NCI-H187 (cell line): ENCODE data around the gene SIL1.
"Not testable (repeated sequence)": the region's sequence is repeated elsewhere in the genome, so short reads cannot be mapped to it uniquely, and the experiment has no call there.

ENCODE experiments used
- DNase-seq, 2 experiments: peaks; one replicate each; lab custom pipeline; 2025; lab: John Stamatoyannopoulos, UW

SIL1 gene

DNA sequence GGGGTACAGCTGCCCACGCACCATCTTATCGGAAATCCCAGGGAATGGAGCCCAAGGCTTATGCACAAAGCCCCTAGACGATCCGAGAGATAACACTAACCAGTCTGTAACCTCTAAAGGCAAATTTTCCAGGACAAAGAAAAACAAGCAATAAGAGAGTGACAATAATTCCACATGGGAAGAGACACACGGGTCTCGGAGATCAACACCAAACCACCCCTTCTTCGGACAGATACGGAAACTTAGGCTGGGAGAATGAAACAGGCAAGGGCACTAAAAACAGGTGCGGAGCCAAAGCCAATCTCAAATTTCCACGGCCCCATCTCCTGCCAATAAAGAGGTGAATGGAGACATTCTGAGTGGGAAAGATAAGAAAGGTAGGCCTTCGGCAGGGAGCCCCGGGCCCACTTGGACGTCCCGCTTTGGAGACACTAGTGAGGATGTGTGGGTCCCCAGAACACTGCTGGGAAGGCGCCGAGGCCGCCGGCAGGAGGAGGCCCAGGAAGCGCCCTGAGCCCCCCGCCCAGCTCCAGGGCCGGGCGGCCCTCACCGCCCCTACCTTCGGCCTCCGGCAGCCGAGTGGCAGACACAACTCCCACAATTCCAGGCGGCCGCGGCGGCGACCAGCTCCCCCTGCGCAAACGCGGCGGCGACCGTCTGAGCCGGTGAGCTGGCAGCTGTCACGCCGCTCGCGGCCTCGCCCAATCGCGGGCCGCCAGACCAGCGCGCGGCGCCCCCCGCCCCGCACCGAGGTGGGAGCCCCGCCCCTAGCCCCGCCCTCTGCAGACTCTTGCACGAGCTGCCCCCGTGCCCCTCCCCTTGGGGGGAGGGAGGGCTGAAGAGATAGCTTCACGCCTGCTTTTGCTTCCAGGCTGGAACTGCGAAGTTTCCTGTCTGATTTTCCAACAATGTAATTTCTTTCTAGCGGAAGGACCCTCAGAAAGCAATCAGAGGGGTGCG is at the start of gene SIL1:
SIL1 (minus strand) TSS at position 659 of the 960 bp plus-strand sequence. CDS start 70,525 bp downstream, outside the sequence.
- peak; percentile 88 to 96 for DNase-seq

- no peak for DNase-seq
Observed at GRCh38 chr5:139246394-139246793, 48.2 kb upstream of the SIL1 start.

GRCh38 chr5:139245637-139246339 is 47.6 kb upstream of the SIL1 start:
- DNase-seq = no peak

- no peak for DNase-seq
Observed at GRCh38 chr5:139243425-139243970, 45.3 kb upstream of the SIL1 start.

DNA sequence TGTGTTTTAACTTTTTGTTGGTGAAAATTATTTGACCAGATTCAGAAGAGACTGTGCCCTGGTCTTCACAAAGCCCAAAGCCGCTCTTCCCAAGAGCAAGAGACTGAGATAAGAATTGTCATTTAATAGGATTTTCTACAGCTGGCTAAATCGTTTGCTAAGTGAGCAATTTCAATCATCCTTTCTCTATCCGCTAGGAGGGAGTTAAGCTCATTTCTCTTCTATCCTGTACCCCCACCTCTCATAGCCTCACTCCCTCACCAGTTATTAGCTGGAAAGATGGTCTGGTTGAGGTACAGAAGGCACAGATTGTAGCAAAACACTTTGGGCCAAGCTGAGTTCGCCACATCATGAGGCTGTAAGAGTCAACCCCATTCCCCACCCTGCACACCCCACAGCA is 43.0 kb upstream of the SIL1 start:
- no peak for DNase-seq

DNA sequence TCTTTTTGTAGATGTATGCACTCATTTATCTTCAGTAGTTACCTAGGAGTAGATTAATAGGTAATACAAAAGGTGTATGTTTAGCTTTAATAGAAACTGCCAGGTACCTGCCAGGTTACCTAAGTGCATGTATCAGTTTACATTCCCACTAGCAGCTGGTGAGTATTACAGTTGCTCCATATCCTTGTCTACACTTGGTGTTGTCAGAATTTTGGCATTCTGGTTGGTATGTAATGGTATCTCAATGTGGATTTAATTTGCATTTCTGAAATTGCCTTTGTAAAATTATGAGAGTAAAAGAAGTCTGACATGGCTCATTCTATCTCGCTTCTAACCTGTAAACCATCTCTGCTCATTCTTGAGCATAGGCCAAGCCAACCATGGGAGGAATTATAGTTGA is 38.3 kb upstream of the SIL1 start:
- DNase-seq = no peak

DNA sequence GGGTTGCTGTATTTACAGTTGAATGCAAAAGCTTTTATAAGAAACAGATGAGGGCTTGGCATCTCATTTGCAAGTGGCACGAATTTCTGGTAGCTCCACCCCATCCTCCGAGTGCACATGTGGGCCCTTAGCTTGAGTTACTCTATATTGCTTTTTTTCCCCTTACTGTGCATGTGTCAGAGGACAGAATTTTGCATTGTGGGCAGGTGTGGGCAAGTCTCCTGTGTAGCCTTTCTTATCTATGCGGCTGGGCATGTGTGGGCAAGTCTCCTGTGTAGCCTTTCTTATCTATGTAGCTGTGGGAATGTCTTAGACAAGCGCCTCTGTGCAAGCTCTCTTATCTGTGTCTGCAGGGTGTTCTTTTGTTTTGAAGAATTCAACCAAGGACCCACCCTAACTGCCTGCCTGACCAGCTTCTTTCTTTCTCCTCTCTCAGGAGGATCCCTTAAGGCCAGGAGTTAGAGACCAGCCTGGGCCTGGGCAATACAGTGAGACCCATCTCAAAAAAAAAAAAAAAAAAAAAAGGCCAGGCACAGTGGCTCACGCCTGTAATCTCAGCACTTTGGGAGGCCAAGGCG is 34.1 kb upstream of the SIL1 start:
- peak; percentile 48 to 71 for DNase-seq

GRCh38 chr5:139228201-139228803 is 30.1 kb upstream of the SIL1 start:
- DNase-seq = no peak

- no peak for DNase-seq
Observed at GRCh38 chr5:139226131-139226530, 28.0 kb upstream of the SIL1 start.

DNA sequence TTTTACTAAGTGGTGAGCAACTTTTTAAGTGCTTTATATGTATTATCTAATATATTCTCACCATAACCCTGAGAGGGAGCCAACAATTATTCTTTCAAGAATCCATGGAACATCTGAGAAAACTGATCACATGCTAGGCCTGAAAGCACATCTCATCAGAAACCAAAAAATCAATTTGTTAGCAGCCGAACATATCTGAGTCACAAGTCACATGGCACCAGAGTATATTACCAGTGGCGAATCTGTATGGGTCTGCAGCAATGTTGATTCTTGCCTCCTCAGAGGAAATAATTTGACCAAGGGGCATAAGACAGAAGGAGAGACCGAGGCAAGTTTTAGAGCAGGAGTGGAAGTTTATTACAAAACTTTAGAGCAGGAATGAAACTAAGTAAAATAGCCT is 25.3 kb upstream of the SIL1 start:
- no peak for DNase-seq

GRCh38 chr5:139222346-139222745 is 24.2 kb upstream of the SIL1 start:
- no peak for DNase-seq

GRCh38 chr5:139218038-139218437 is 19.9 kb upstream of the SIL1 start:
- DNase-seq = not testable (repeated sequence)

DNA sequence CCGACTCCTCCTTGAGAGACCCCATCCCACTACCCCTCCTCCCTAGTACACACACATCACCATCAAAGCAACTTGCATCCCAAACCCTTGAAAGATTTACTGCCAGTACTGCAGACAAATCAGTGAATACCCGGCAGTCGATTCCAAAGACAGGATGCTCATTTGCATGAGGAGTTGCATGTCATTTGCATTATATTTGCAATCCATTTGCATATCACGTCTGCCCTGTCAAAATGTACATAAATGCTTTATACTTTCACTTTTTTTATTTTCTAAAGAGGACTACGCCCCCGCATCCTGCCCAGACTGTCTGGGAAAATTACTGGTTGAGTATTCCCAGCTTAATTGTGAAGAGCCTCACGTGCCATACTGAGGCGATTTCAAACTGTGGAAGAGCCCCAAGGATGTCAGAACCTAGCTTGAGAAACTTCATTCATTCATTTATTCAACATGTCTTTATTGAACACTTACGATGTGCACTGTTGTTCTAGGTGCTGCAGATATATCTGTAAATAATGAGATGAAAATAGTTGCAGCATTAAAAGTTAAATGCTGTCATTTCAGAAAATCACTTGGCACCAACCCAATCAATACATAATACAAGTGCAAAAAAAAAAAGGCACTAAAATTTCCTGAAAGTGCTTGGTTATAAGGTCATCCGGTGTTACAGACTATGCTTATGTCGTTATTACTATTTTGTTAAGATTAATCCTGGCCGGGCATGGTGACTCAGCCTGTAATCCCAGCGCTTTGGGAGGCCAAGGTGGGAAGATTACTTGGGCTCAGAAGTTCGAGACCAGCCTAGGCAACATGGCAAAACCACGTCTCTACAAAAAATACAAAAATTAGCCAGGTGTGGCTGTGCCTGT is 17.2 kb upstream of the SIL1 start:
- no peak for DNase-seq

GRCh38 chr5:139214646-139215045 is 16.5 kb upstream of the SIL1 start:
- DNase-seq = no peak

DNA sequence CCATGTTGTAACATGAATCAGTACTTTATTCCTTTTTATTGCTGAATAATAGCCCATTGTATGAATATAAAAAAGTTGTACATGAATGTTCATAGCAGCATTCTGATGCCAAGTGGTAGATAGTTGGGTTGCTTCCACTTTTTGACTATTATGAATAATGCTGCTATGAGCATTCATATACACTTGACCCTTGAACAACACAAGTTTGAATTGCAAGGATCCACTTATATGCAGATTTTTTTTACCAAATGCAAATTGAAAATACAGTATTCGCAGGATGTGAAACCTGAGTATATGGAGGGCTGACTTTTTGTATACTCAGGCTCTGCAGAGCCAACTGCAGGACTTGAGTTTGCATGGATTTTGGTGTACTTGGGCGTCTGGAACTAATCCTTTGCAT is 14.7 kb upstream of the SIL1 start:
- no peak for DNase-seq

DNA sequence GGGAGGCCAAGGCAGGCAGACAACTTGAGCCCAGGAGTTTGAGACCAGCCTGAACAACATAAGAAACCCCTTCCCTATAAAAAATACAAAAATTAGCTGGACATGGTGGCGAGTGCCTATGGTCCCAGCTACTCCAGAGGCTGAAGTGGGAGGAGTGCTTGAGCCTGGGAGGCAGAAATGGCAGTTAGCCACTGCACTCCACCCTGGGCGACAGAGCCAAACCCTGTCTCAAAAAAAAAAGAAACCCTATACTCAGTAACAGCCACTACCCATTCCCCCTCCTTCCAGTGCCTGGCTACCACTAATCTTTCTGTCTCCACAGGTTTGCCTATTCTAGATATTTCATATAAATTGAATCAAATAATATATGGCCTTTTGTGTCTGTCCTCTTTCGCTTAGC is 14.3 kb upstream of the SIL1 start:
- no peak for DNase-seq

GRCh38 chr5:139210585-139210984 is 12.4 kb upstream of the SIL1 start:
- DNase-seq = peak; percentile 37 to 58

DNA sequence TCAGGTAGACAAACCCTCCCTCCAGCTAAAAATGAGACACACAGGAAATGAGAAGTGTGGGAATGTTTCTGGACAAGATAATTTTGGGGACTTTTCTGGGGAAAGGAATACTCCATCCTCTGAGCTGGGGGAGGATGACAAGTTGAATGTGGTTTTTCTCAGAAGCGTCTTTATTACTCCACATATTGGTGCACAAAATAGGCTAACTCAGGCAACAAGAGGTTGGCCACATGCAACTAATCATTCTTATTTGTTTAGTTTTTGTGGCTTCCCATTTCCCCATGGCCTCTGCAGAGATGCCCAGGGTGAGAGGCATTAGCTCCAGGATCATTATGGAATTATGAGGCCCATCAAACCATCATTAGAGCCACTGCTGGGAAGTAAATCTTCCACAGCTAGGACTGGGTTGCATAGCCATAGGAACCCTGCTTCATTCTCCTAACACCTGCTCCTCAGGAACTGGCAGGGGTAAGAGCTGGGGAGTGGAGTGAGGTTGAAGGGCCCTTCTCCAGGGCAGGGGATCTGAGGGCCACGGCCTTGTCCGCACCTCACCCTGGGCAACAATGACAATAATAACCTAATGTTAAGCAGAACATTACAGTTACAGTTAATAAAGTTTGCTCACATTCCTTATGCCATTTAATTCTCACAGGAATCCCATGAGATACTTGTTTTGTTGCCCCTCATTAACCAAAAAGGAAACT is 9.3 kb upstream of the SIL1 start:
- DNase-seq = no peak

GRCh38 chr5:139205586-139205985 is 7.4 kb upstream of the SIL1 start:
- DNase-seq = no peak

DNA sequence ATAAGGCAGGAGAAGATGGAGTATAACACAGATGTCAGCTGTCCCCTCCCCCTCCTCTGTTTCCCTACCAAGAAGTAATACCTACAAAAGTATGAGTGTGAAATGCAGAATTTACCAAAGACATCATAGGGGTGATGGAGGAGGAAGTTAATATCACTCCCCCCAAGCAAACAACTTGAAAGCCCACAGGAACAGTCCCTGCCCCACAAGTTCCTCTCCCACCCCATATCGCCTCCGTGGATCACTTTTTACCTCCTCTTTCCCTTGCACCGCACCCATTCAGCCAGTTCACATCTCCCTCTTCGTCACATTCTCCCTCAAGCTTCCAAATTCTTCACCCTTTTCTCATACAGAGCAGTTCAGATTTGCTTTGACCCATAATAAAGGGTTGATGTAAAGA is 7.0 kb upstream of the SIL1 start:
- no peak for DNase-seq
